SKM-1 (cell line): Measurements from ENCODE around the gene CACTIN.
"Not testable (repeated sequence)": the region's sequence is repeated elsewhere in the genome, so short reads cannot be mapped to it uniquely, and the experiment has no call there.

ENCODE experiments used
- DNase-seq: peaks from one replicate; lab custom pipeline; 2025; ENCODE audit not compliant: unreplicated experiment; lab: John Stamatoyannopoulos, UW

Gene CACTIN

GRCh38 chr19:3663838-3664237 is 37.2 kb upstream of the CACTIN start:
- no peak for DNase-seq

- DNase-seq, result no peak
These were observed 35.0 kb upstream of the CACTIN start for GRCh38 chr19:3661284-3662238.

- no peak for DNase-seq
These were observed 34.1 kb upstream of the CACTIN start for GRCh38 chr19:3660493-3661219.

- no peak for DNase-seq
These were observed 33.1 kb upstream of the CACTIN start for GRCh38 chr19:3659746-3660112.

GRCh38 chr19:3658870-3659745 is 32.5 kb upstream of the CACTIN start:
- DNase-seq, result no peak

- no peak for DNase-seq
These were observed 31.6 kb upstream of the CACTIN start for GRCh38 chr19:3658004-3658869.

GRCh38 chr19:3657395-3657769 is 30.8 kb upstream of the CACTIN start:
- no peak for DNase-seq

- no peak for DNase-seq
These were observed 30.3 kb upstream of the CACTIN start for GRCh38 chr19:3656747-3657394.

GRCh38 chr19:3656073-3656746 is 29.6 kb upstream of the CACTIN start:
- no peak for DNase-seq

GRCh38 chr19:3655402-3656072 is 28.9 kb upstream of the CACTIN start:
- DNase-seq, result no peak

- DNase-seq, result no peak
These were observed 27.4 kb upstream of the CACTIN start for GRCh38 chr19:3653865-3654513.

- no peak for DNase-seq
These were observed 26.6 kb upstream of the CACTIN start for GRCh38 chr19:3653081-3653795.

GRCh38 chr19:3652422-3652821 is 25.8 kb upstream of the CACTIN start:
- DNase-seq, result no peak

GRCh38 chr19:3651684-3652083 is 25.1 kb upstream of the CACTIN start:
- no peak for DNase-seq

GRCh38 chr19:3649888-3650287 is 23.3 kb upstream of the CACTIN start:
- no peak for DNase-seq

- no peak for DNase-seq
These were observed 21.7 kb upstream of the CACTIN start for GRCh38 chr19:3648037-3648905.

GRCh38 chr19:3647102-3647501 is 20.5 kb upstream of the CACTIN start:
- DNase-seq, result not testable (repeated sequence)
